Smooth muscle cell (in vitro differentiated cells): Measurements from ENCODE around the gene B4GALT6. TPM values are rescaled to one million over a fixed set of nuclear protein-coding genes. Genes with fewer than 3 reads are reported as not detected.

Experiments
- DNase-seq: peaks from one replicate; lab custom pipeline; 2025; ENCODE audit not compliant: unreplicated experiment; lab: John Stamatoyannopoulos, UW
- H2AFZ ChIP-seq: fragments of 200-600 bp; sonication (generic); 2 replicates; pipeline ENCODE4 v1.6.0; 2016; ENCODE audit warnings: antibody characterized with exemption, low read depth, mild to moderate bottlenecking
- H3F3A ChIP-seq: fragments of 200-600 bp; sonication (generic); 2 replicates; pipeline ENCODE4 v1.6.0; 2017; ENCODE audit warnings: antibody characterized with exemption, low read depth
- H3K27ac ChIP-seq: fragments of 200-600 bp; sonication (generic); 2 replicates; pipeline ENCODE4 v1.5.1; 2016; ENCODE audit warnings: low read depth, mild to moderate bottlenecking
- H3K27me3 ChIP-seq: fragments of 200-600 bp; sonication (generic); 2 replicates; pipeline ENCODE4 v1.6.1; 2016; ENCODE audit warnings: low read depth, mild to moderate bottlenecking
- H3K36me3 ChIP-seq: fragments of 200-600 bp; sonication (generic); 2 replicates; pipeline ENCODE4 v1.5.1; 2016; ENCODE audit warnings: low read depth
- H3K4me1 ChIP-seq: fragments of 200-600 bp; sonication (generic); 2 replicates; pipeline ENCODE4 v1.5.1; 2016; ENCODE audit warnings: low read depth
- H3K4me2 ChIP-seq: fragments of 200-600 bp; sonication (generic); 2 replicates; pipeline ENCODE4 v1.6.0; 2016; ENCODE audit warnings: mild to moderate bottlenecking
- H3K4me3 ChIP-seq: fragments of 200-600 bp; sonication (generic); 2 replicates; pipeline ENCODE4 v1.5.1; 2016; ENCODE audit warnings: mild to moderate bottlenecking
- H3K79me2 ChIP-seq: fragments of 200-600 bp; sonication (generic); 2 replicates; pipeline ENCODE4 v1.6.0; 2016; ENCODE audit warnings: low read depth, mild to moderate bottlenecking
- H3K9ac ChIP-seq: fragments of 200-600 bp; sonication (generic); 2 replicates; pipeline ENCODE4 v1.6.0; 2016; ENCODE audit warnings: low read depth
- H3K9me3 ChIP-seq: fragments of 200-600 bp; sonication (generic); replicated peaks from 2 replicates; pipeline ENCODE4 v1.5.1; 2016; ENCODE audit warnings: low read depth
- H4K20me1 ChIP-seq: fragments of 200-600 bp; sonication (generic); 2 replicates; pipeline ENCODE4 v1.6.0; 2016; ENCODE audit warnings: low read depth
- WGBS: methylation state at CpG from one replicate; pipeline ENCODE4 v1.1.7; 2016; ENCODE audit warnings: low lambda C conversion rate; 5-methylcytosine and 5-hydroxymethylcytosine counted together
- polyA plus RNA-seq: library from polyadenylated mRNA; unstranded; fragments of >200 nt; fragmentation: Nextera tagmentation; extraction: Ambion mirVana; gene quantifications from 2 replicates; pipeline ENCODE4 v1.2.1, GENCODE V29; 2016
- total RNA-seq: library from RNA; depleted of rRNA; stranded (reverse); fragments of >200 nt; gene quantifications from 2 replicates; pipeline ENCODE4 v1.2.3, GENCODE V29; 2014
- TF ChIP-seq, protein P1 (sequence below): fragments of 200-600 bp; sonication (generic); IDR thresholded peaks from 2 replicates; pipeline ENCODE4 v1.5.1; 2017; ENCODE audit warnings: borderline replicate concordance, mild to moderate bottlenecking, antibody characterized with exemption; ENCODE audit not compliant: insufficient read depth, poor library complexity, severe bottlenecking

The B4GALT6 gene
- total and polyA plus RNA-seq, 2 experiments from 2014 or later, result 4.0 to 15.1 TPM

DNA sequence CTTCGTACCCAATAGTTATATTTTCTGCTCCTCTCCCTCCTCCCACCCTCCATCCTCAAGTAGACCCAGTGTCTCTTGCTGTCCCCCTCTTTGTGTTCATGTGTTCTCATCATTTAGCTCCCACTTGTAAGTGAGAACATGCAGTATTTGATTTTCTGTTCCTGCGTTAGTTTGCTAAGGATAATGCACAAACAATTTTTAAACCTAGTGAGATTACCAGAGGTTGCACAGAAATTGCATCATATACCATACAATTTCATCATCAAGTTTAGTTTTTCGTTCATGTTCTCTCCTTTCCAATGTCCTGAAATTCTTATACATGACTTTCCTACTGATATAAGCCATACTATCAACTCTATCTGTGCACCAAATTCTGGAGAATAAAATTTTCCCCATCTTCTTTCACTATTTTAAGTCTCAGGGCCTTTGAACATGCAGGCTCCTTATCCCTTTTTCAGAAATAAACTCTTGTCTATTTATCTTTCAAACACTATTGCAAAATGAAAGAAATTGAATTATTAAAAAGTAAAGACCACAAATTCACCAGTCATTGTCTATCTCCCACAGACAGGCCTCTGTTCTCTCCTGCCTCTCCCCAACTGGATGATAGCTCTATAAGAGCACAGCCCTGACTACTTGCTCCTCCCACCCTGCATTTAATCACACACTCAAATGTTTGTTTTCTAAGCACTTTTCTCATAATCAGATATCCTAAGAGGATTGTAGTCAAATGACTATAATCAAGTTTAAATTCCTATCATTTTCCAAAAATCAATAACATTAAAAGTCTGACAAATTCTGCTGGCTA is 27.2 kb upstream of the B4GALT6 start:
- H4K20me1 ChIP-seq, result no peaks in the 10 kb centered on the region
- H3F3A ChIP-seq, result no peaks in the 10 kb centered on the region
- H2AFZ ChIP-seq, result no peak overlapping the region
- no peaks in the 10 kb centered on the region for H3K4me1 ChIP-seq
- no peaks in the 10 kb centered on the region for H3K36me3 ChIP-seq
- TF ChIP-seq, protein P1, sequence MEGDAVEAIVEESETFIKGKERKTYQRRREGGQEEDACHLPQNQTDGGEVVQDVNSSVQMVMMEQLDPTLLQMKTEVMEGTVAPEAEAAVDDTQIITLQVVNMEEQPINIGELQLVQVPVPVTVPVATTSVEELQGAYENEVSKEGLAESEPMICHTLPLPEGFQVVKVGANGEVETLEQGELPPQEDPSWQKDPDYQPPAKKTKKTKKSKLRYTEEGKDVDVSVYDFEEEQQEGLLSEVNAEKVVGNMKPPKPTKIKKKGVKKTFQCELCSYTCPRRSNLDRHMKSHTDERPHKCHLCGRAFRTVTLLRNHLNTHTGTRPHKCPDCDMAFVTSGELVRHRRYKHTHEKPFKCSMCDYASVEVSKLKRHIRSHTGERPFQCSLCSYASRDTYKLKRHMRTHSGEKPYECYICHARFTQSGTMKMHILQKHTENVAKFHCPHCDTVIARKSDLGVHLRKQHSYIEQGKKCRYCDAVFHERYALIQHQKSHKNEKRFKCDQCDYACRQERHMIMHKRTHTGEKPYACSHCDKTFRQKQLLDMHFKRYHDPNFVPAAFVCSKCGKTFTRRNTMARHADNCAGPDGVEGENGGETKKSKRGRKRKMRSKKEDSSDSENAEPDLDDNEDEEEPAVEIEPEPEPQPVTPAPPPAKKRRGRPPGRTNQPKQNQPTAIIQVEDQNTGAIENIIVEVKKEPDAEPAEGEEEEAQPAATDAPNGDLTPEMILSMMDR, result no peak
- no peak overlapping the region for H3K4me3 ChIP-seq
- H3K9ac ChIP-seq, result no peak overlapping the region
- H3K27me3 ChIP-seq, result no peaks in the 10 kb centered on the region
- H3K27ac ChIP-seq, result no peak overlapping the region
- no peak overlapping the region for H3K4me2 ChIP-seq
- no peak for DNase-seq
- 74% methylated on average over 3 of the region's 3 CpGs for WGBS
- H3K9me3 ChIP-seq, result no peaks in the 10 kb centered on the region
- no peaks in the 10 kb centered on the region for H3K79me2 ChIP-seq

DNA sequence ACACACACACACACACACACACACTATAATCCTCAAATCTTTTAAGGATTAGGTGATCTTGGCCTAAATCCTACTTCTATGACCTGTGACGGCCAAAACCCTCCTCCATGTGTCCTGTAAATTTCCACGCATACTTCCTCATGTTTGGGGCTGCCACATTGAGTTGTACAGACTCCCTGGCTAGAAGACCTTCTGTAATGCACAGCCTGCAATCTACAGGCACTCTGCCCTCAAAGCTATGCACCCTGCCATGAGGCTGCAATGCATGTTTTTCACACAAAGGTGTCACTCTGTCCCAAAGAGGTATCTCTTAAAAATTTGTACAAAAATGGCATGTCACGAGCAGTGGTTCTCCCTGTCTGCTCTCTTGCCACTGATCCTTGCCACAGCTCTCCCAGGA is 26.4 kb upstream of the B4GALT6 start:
- Histone ChIP-seq H3K79me2 (no peaks in the 10 kb centered on the region), H2AFZ (peak overlapping the region; percentile 43), H3F3A (no peaks in the 10 kb centered on the region), H3K36me3 (no peaks in the 10 kb centered on the region), H3K27ac (no peak overlapping the region), H3K9me3 (no peaks in the 10 kb centered on the region), H3K9ac (no peak overlapping the region), H3K4me2 (no peak overlapping the region), H3K4me3 (no peak overlapping the region), H3K4me1 (no peaks in the 10 kb centered on the region), H4K20me1 (no peaks in the 10 kb centered on the region), H3K27me3 (no peaks in the 10 kb centered on the region)
- 59% methylated on average over 3 of the region's 3 CpGs for WGBS
- DNase-seq, result no peak
- TF ChIP-seq, protein P1, result no peak

DNA sequence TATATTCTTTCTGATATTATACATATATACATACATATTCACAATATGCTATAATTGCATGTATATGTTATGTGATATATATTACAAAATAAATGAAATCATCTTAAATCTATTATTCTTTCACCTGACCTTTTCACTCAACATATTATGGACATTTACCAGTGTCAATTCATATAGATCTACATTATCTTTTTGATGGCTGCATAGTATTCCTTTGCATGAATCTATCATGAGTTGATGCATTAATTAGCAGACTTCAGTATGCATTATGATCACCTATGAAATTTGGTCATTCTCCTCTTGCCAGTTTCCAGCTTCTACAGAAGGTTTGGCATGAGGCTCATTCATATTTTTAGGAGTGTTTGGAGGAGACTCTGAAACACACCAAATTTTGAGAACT is 23.4 kb upstream of the B4GALT6 start:
- Histone ChIP-seq H4K20me1 (no peaks in the 10 kb centered on the region), H3K27ac (no peak overlapping the region), H3K4me1 (no peaks in the 10 kb centered on the region), H3K4me2 (no peak overlapping the region), H3K9ac (no peak overlapping the region), H3K9me3 (no peaks in the 10 kb centered on the region), H3K4me3 (no peak overlapping the region), H2AFZ (no peak overlapping the region), H3F3A (no peaks in the 10 kb centered on the region), H3K27me3 (no peaks in the 10 kb centered on the region), H3K79me2 (no peaks in the 10 kb centered on the region), H3K36me3 (no peaks in the 10 kb centered on the region)
- no peak for DNase-seq
- TF ChIP-seq, protein P1, result no peak

DNA sequence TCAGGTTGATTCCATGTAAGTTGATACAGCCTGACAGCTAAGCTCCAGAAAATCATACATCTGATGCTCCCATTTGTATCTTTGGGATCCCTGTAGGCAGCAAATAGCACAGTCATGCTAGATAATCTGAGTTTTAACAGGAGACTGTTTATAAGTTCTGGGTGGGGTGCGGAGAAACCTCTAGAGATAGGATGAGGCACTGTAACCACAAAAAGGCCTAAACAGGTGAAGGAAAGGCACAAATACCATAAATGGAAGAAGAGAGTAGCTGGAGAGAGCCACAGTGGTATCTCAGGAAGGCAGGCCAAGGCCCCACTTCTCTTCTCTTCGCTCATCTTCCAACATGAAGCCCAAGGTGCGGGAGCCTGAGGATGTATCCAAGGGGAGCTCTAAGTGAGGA is 18.1 kb upstream of the B4GALT6 start:
- no peak for DNase-seq
- Histone ChIP-seq H3K4me1 (no peaks in the 10 kb centered on the region), H3K36me3 (no peaks in the 10 kb centered on the region), H4K20me1 (no peaks in the 10 kb centered on the region), H3F3A (no peaks in the 10 kb centered on the region), H3K27me3 (no peaks in the 10 kb centered on the region), H3K9ac (no peak overlapping the region), H3K4me2 (no peak overlapping the region), H2AFZ (peak overlapping the region; percentile 43), H3K27ac (no peak overlapping the region), H3K4me3 (no peak overlapping the region), H3K79me2 (no peaks in the 10 kb centered on the region), H3K9me3 (peaks cover 4% of the 10 kb centered on the region)
- 96% methylated on average over 3 of the region's 3 CpGs for WGBS
- TF ChIP-seq, protein P1, result no peak
